AG09309 (cell line): Measurements from ENCODE around the gene PUM1.

Source experiments
- DNase-seq: peaks from one replicate; pipeline ENCODE4 v3.0.0-alpha.2; 2010; ENCODE audit warnings: low read depth
- H3K4me3 ChIP-seq: 2 replicates; pipeline ENCODE4 v1.5.1; 2011; ENCODE audit warnings: mild to moderate bottlenecking, low read depth, low read length, moderate library complexity; ENCODE audit not compliant: control insufficient read depth
- CTCF ChIP-seq: IDR thresholded peaks from 2 replicates; pipeline ENCODE4 v1.5.1; 2011; ENCODE audit warnings: mild to moderate bottlenecking, low read depth, low read length, inconsistent platforms; ENCODE audit not compliant: insufficient read depth, control insufficient read depth; ENCODE audit errors: missing control alignments

Gene PUM1

GRCh38 chr1:30888391-30888790 lies 177.1 kb downstream of the PUM1 start:
- peak; percentile 93 for DNase-seq
- TF ChIP-seq CTCF = no peak
- no peak overlapping the region for H3K4me3 ChIP-seq

- H3K4me3 ChIP-seq = no peak overlapping the region
- no peak for TF ChIP-seq CTCF
- peak; percentile 23 for DNase-seq
Measured at GRCh38 chr1:30887485-30888315, 177.8 kb downstream of the PUM1 start.

- TF ChIP-seq CTCF = no peak
- no peak for DNase-seq
- H3K4me3 ChIP-seq = no peak overlapping the region
Measured at GRCh38 chr1:30886710-30887428, 178.6 kb downstream of the PUM1 start.

- no peak for TF ChIP-seq CTCF
- no peak for DNase-seq
- H3K4me3 ChIP-seq = no peak overlapping the region
Measured at GRCh38 chr1:30885570-30886522, 179.7 kb downstream of the PUM1 start.

GRCh38 chr1:30884723-30885122 lies 180.8 kb downstream of the PUM1 start:
- TF ChIP-seq CTCF = no peak
- no peak for DNase-seq
- no peak overlapping the region for H3K4me3 ChIP-seq
